ENCODE data around the gene DPM3. TPM values are rescaled to one million over a fixed set of nuclear protein-coding genes. Genes with fewer than 3 reads are reported as not detected.

Gene DPM3
- total and polyA plus RNA-seq, 2 of the 4 experiments (the other 2 are of a cell fraction): 29.0 to 129 TPM

DNA sequence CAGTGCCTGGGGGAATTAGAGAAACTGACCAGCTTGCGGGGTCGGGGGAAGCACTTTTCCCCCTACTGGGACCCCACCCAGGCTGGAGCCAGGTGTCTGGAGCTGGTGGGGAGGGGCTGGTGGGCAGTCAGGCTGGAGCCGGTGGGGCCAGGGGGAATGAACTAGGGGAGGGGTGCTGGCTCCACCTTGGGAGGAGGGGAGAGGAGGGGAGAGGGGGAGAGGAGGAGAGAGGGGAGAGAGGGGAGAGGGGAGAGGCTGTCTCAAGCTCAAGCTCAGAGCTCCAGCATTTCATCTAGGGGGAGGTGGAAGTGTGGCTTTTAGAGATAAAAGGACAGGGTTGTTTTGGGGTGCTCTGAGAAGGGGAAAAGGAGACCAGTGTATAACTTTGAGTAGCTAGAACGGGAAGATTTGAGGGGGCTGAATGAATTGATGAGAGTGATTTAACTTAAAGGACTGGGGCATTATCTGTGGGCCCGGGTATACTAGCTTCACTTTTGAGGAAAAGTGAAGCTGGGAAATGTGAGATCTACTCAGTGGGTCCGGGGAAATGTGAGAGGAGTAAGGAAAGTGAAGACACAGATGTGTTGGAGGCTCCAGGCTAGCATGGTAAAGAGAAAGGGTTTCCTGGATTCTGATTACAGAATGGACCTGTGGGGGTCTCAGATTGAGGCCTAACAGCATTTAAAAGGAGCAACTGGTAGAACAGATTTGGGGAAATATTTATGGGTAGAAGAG, 9.9 kb downstream of the DPM3 start:
- no peak overlapping the region for H2AFZ ChIP-seq (replicated peaks; ENCODE audit: low read length, poor library complexity)
- no peak overlapping the region for H3K27ac ChIP-seq (ENCODE audit: insufficient read depth, low read length)
- H2BK120ac ChIP-seq (ENCODE audit: low read depth, low read length): no peak overlapping the region
- 19% methylated on average over 3 of the region's 6 CpGs; no CpG with 5 or more reads in 1 of the 2 experiments for WGBS, 2 experiments (ENCODE audit: extremely low coverage in 2 of 2, insufficient read length in 1 of 2)
- H3K9me3 ChIP-seq (ENCODE audit: control insufficient read depth, insufficient read depth, low read length): no peaks in the 10 kb centered on the region
- H3K9ac ChIP-seq (ENCODE audit: low read depth, low read length): no peak overlapping the region
- H3K4me2 ChIP-seq (ENCODE audit: low read depth, low read length): no peak overlapping the region; the same call in 1 of the 2 replicates
- no peak overlapping the region for H2BK20ac ChIP-seq (ENCODE audit: low read depth, low read length)
- H3K4ac ChIP-seq (ENCODE audit: low read depth, low read length): no peak overlapping the region
- H3K9me1 ChIP-seq (ENCODE audit: insufficient read depth, low read length): peaks cover 16% of the 10 kb centered on the region; the same call in 1 of the 2 replicates
- H4K91ac ChIP-seq (ENCODE audit: insufficient read depth, low read depth, low read length): no peak overlapping the region
- H4K8ac ChIP-seq (ENCODE audit: low read depth in 2 of 2, low read length in 2 of 2): no peak overlapping the region
- peaks cover 0 to 5% of the 10 kb centered on the region in 2 experiments; a peak in 1 of 4 replicates for H3K79me1 ChIP-seq (ENCODE audit: low read depth in 1 of 2, low read length in 2 of 2)
- no peak overlapping the region for H4K5ac ChIP-seq (ENCODE audit: low read depth, low read length)
- H2AK5ac ChIP-seq (ENCODE audit: low read depth, low read length): no peak overlapping the region
- peaks cover 2% of the 10 kb centered on the region; the same call in 1 of the 2 replicates for H4K20me1 ChIP-seq (ENCODE audit: insufficient read depth, low read length)
- H2BK15ac ChIP-seq (ENCODE audit: low read depth, low read length): no peak overlapping the region
- DNase-seq (no peak), ATAC-seq (ENCODE audit: low read depth) (no peak)
- no peak overlapping the region for H3K14ac ChIP-seq (replicated peaks; ENCODE audit: low read depth, low read length)
- in situ Hi-C loops (cut with MboI; ENCODE audit: low sequenced_read_pairs): no loop called here
- H3K23ac ChIP-seq (ENCODE audit: low read depth, low read length): peak overlapping the region; percentile 51; the same call in 1 of the 2 replicates
- H3K18ac ChIP-seq (ENCODE audit: low read depth, low read length): no peak overlapping the region
- H2BK5ac ChIP-seq (ENCODE audit: low read depth, low read length, poor library complexity, severe bottlenecking): no peak overlapping the region
- H3K56ac ChIP-seq (ENCODE audit: extremely low read depth, insufficient read depth, low read length): no peak overlapping the region
- peaks cover 6% of the 10 kb centered on the region for H3K36me3 ChIP-seq (ENCODE audit: control insufficient read depth, insufficient read depth, low read length)
- dilution Hi-C loops (cut with HindIII; ENCODE audit: low sequenced_read_pairs, unreplicated experiment): no loop called here
- BruUV-seq (replicated peaks): no TSS peak
- no peak overlapping the region for H3K4me3 ChIP-seq (ENCODE audit: insufficient read depth, low read depth, low read length)
- intact Hi-C loops (cut with micrococcal nuclease): no loop called here
- POLR2A ChIA-PET (ENCODE audit: unreplicated experiment): interaction anchor here (0.6 kb wide), 1 partner anchor 8 kb away, joined by 10 read pairs; no protein-coding TSS in a partner anchor
- CTCF ChIA-PET: interaction anchor here (0.5 kb wide), 1 partner anchor 16 kb away, joined by 7 read pairs; no protein-coding TSS in a partner anchor
- H3K27me3 ChIP-seq (ENCODE audit: control insufficient read depth, insufficient read depth, low read length): peaks cover 33% of the 10 kb centered on the region
- H2AK9ac ChIP-seq (replicated peaks; ENCODE audit: low read depth, low read length, poor library complexity): peak overlapping the region; percentile 84
- peaks cover 25% of the 10 kb centered on the region for H3K4me1 ChIP-seq (ENCODE audit: control insufficient read depth, insufficient read depth, low read length)
- no peak for TF ChIP-seq RFX5 (IDR thresholded peaks at IDR 0.05; ENCODE audit: low read depth, low read length)
- TF ChIP-seq MXI1 (IDR thresholded peaks at IDR 0.05; ENCODE audit: borderline replicate concordance, low read depth, low read length): no peak
- TF ChIP-seq, protein P1, sequence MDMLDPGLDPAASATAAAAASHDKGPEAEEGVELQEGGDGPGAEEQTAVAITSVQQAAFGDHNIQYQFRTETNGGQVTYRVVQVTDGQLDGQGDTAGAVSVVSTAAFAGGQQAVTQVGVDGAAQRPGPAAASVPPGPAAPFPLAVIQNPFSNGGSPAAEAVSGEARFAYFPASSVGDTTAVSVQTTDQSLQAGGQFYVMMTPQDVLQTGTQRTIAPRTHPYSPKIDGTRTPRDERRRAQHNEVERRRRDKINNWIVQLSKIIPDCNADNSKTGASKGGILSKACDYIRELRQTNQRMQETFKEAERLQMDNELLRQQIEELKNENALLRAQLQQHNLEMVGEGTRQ (IDR thresholded peaks at IDR 0.05; ENCODE audit: low read depth, low read length): no peak
- no peak for TF ChIP-seq MAFK (IDR thresholded peaks at IDR 0.05; ENCODE audit: low read depth, low read length)
- TF ChIP-seq NFE2L2 (IDR thresholded peaks at IDR 0.05; ENCODE audit: low read depth, low read length): no peak
- TF ChIP-seq SMC3 (IDR thresholded peaks at IDR 0.05; ENCODE audit: low read depth, low read length): no peak
- TF ChIP-seq CHD1 (IDR thresholded peaks at IDR 0.05; ENCODE audit: low read depth, low read length): no peak
- TF ChIP-seq RCOR1 (IDR thresholded peaks at IDR 0.05; ENCODE audit: insufficient replicate concordance, low read length): no peak
- TF ChIP-seq, protein P2, sequence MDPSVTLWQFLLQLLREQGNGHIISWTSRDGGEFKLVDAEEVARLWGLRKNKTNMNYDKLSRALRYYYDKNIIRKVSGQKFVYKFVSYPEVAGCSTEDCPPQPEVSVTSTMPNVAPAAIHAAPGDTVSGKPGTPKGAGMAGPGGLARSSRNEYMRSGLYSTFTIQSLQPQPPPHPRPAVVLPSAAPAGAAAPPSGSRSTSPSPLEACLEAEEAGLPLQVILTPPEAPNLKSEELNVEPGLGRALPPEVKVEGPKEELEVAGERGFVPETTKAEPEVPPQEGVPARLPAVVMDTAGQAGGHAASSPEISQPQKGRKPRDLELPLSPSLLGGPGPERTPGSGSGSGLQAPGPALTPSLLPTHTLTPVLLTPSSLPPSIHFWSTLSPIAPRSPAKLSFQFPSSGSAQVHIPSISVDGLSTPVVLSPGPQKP (IDR thresholded peaks at IDR 0.05; ENCODE audit: borderline replicate concordance, low read depth, low read length): no peak
- TF ChIP-seq BHLHE40 (IDR thresholded peaks at IDR 0.05; ENCODE audit: low read depth, low read length): no peak
- no peak for TF ChIP-seq CEBPB (IDR thresholded peaks at IDR 0.05; ENCODE audit: low read depth, low read length)
- no peak for TF ChIP-seq RAD21 (IDR thresholded peaks at IDR 0.05; ENCODE audit: low read length)
- TF ChIP-seq POLR2A (IDR thresholded peaks at IDR 0.05; ENCODE audit: low read depth, low read length): no peak
- TF ChIP-seq, protein P3, sequence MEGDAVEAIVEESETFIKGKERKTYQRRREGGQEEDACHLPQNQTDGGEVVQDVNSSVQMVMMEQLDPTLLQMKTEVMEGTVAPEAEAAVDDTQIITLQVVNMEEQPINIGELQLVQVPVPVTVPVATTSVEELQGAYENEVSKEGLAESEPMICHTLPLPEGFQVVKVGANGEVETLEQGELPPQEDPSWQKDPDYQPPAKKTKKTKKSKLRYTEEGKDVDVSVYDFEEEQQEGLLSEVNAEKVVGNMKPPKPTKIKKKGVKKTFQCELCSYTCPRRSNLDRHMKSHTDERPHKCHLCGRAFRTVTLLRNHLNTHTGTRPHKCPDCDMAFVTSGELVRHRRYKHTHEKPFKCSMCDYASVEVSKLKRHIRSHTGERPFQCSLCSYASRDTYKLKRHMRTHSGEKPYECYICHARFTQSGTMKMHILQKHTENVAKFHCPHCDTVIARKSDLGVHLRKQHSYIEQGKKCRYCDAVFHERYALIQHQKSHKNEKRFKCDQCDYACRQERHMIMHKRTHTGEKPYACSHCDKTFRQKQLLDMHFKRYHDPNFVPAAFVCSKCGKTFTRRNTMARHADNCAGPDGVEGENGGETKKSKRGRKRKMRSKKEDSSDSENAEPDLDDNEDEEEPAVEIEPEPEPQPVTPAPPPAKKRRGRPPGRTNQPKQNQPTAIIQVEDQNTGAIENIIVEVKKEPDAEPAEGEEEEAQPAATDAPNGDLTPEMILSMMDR (conservative IDR thresholded peaks at IDR 0.05; ENCODE audit: low read depth, low read length): no peak
- no peak for TF ChIP-seq MAZ (IDR thresholded peaks at IDR 0.05; ENCODE audit: borderline replicate concordance, low read depth, low read length)
